ENCODE results near the gene PAXX. TPM values are rescaled to one million over a fixed set of nuclear protein-coding genes. Genes with fewer than 3 reads are reported as not detected.

Gene PAXX
- polyA plus RNA-seq, 1 donor (not counting 4 experiments of a cell fraction or from before 2014, with no cell fraction given) = 11.2 TPM

GRCh38 chr9:136969774-136970173 is 22.4 kb upstream of the PAXX start:
- TF ChIP-seq EZH2 (IDR thresholded peaks at IDR 0.05; ENCODE audit: low read length) (no peak), CTCF (optimal IDR thresholded peaks at IDR 0.05 in 1 of 3, IDR thresholded peaks at IDR 0.05 in 1 of 3, conservative IDR thresholded peaks at IDR 0.05 in 1 of 3; ENCODE audit: extremely low read depth in 1 of 3, insufficient read depth in 2 of 3, low read length in 3 of 3) (no peak)
- FAIRE-seq (no peak), DNase-seq (ENCODE audit: low read depth, low spot score) (no peak)
- Histone ChIP-seq H4K20me1 (ENCODE audit: control insufficient read depth, extremely low read depth, insufficient read depth, low read length) (no peaks in the 10 kb centered on the region), H3K27ac (ENCODE audit: control insufficient read depth, insufficient read depth, low read length) (no peak overlapping the region), H3K4me3 (ENCODE audit: control insufficient read depth in 2 of 3, extremely low read depth in 1 of 3, insufficient read depth in 2 of 3, low read depth in 1 of 3, low read length in 3 of 3) (no peak overlapping the region), H3K9ac (ENCODE audit: control insufficient read depth, extremely low read depth, insufficient read depth, low read length) (no peak overlapping the region), H3K4me1 (ENCODE audit: control insufficient read depth, extremely low read depth, insufficient read depth, low read length) (peaks cover under 1% of the 10 kb centered on the region), H3K9me3 (ENCODE audit: control insufficient read depth, low read depth, low read length) (no peaks in the 10 kb centered on the region), H3K4me2 (ENCODE audit: control insufficient read depth, extremely low read depth, insufficient read depth, low read depth, low read length) (no peak overlapping the region), H3K27me3 (ENCODE audit: control insufficient read depth, extremely low read depth, insufficient read depth, low read length) (no peaks in the 10 kb centered on the region), H3K9me1 (ENCODE audit: control insufficient read depth, extremely low read depth, insufficient read depth, low read length) (no peaks in the 10 kb centered on the region), H3K79me2 (ENCODE audit: control insufficient read depth, insufficient read depth, low read length) (no peaks in the 10 kb centered on the region), H3K36me3 (ENCODE audit: control insufficient read depth in 2 of 2, extremely low read depth in 1 of 2, insufficient read depth in 2 of 2, low read length in 2 of 2) (no peaks in the 10 kb centered on the region), H2AFZ (ENCODE audit: control insufficient read depth, low read length) (no peak overlapping the region)
- dilution Hi-C loops (cut with MboI; ENCODE audit: extremely low pct_ligation_motif_present, low sequenced_read_pairs) = no loop called here

- H3K27ac ChIP-seq (ENCODE audit: control insufficient read depth, insufficient read depth, low read length) = no peak overlapping the region
- H3K36me3 ChIP-seq (ENCODE audit: control insufficient read depth in 2 of 2, extremely low read depth in 1 of 2, insufficient read depth in 2 of 2, low read length in 2 of 2) = no peaks in the 10 kb centered on the region
- H3K4me2 ChIP-seq (ENCODE audit: control insufficient read depth, extremely low read depth, insufficient read depth, low read depth, low read length) = no peak overlapping the region
- H3K79me2 ChIP-seq (ENCODE audit: control insufficient read depth, insufficient read depth, low read length) = no peaks in the 10 kb centered on the region
- peaks cover 7% of the 10 kb centered on the region for H3K4me1 ChIP-seq (ENCODE audit: control insufficient read depth, extremely low read depth, insufficient read depth, low read length)
- no peaks in the 10 kb centered on the region for H3K27me3 ChIP-seq (ENCODE audit: control insufficient read depth, extremely low read depth, insufficient read depth, low read length)
- no peak overlapping the region for H3K9ac ChIP-seq (ENCODE audit: control insufficient read depth, extremely low read depth, insufficient read depth, low read length)
- TF ChIP-seq EZH2 (IDR thresholded peaks at IDR 0.05; ENCODE audit: low read length) (no peak), CTCF (optimal IDR thresholded peaks at IDR 0.05 in 1 of 3, IDR thresholded peaks at IDR 0.05 in 1 of 3, conservative IDR thresholded peaks at IDR 0.05 in 1 of 3; ENCODE audit: extremely low read depth in 1 of 3, insufficient read depth in 2 of 3, low read length in 3 of 3) (no peak)
- H3K9me1 ChIP-seq (ENCODE audit: control insufficient read depth, extremely low read depth, insufficient read depth, low read length) = no peaks in the 10 kb centered on the region
- dilution Hi-C loops (cut with MboI; ENCODE audit: extremely low pct_ligation_motif_present, low sequenced_read_pairs) = no loop called here
- FAIRE-seq = no peak
- H3K9me3 ChIP-seq (ENCODE audit: control insufficient read depth, low read depth, low read length) = no peaks in the 10 kb centered on the region
- H4K20me1 ChIP-seq (ENCODE audit: control insufficient read depth, extremely low read depth, insufficient read depth, low read length) = no peaks in the 10 kb centered on the region
- no peak for DNase-seq (ENCODE audit: low read depth, low spot score)
- no peak overlapping the region for H3K4me3 ChIP-seq (ENCODE audit: control insufficient read depth in 2 of 3, extremely low read depth in 1 of 3, insufficient read depth in 2 of 3, low read depth in 1 of 3, low read length in 3 of 3)
- no peak overlapping the region for H2AFZ ChIP-seq (ENCODE audit: control insufficient read depth, low read length)
Measured at GRCh38 chr9:136970361-136970760, 21.9 kb upstream of the PAXX start.
